ENCODE results near the gene MRPL19.

Gene MRPL19

DNA sequence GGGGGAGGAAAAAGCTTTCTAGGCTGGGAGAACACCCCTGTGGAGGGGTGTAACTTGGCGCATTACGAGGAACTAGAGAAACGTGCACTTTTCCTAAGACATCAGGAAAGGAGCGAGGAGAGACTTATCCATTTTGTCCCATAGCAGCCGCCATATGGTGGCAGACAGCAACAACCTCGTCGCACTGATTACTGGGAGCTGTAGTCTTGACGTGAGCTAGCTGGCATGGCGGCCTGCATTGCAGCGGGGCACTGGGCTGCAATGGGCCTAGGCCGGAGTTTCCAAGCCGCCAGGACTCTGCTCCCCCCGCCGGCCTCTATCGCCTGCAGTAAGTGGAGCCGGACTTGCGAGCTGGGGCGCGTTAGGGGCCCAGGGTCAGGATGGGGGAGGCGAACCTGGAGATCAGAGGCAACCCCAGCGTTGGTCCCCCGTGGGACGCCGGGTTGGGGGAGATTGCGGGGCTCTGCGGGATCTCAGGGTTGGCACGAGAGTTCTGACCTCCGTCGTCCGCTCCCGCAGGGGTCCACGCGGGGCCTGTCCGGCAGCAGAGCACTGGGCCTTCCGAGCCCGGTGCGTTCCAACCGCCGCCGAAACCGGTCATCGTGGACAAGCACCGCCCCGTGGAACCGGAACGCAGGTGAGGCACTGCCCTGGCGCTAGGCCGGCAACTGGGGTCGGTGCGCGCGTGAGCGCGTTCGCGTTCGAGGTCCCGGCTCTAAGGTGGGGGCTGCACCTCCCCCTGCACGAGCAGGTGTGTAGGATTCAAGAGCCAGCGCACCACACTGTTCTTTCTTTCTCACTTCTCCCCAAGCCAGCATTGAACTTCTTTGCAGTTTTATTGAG, at the start of gene MRPL19:
MRPL19 (plus strand) TSS at position 201 of the 843 bp plus-strand sequence; CDS start at position 226, 25 bp downstream.
- DNase-seq (ENCODE audit: low spot score): peak; percentile 88

DNA sequence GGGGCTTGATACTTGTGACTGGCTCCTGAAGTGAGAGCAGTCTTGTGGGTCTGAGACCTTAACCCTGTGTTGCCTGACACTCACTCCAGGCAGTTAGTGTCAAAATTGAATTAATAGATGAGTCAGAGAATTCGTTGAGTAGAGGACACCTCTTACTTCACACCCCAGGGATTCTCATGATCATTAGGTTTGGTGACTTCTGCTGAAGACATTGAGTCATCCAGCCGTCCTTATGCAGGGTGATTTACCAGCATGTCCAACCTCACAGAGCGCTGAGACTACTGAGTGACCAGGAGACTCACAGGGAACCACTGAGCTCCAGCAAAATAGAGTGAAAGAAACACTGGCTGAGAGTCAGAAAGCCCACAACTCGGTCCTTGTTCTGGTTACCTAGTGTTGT, 49.8 kb upstream of the MRPL19 start:
- no peak for DNase-seq (ENCODE audit: low spot score)

DNA sequence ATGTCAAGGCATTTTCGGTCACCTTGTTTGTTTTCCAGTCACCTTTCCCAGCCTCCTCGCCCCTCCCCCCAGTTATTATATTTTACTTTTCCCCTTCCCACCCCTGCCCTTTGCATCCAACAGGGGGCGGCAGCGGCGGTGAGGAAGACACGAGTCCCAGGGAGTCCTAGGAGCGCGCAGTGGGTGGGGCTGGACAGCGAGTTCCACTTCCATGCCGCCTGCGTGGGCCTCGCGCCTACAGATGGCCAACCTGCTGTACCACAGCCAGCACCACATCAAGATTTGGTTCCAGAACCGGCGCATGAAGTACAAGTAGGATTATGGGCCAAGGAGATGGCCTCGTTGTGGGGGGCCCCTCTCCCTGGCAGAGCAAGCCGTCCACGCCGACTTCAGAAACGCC, 48.6 kb upstream of the MRPL19 start:
- no peak for DNase-seq (ENCODE audit: low spot score)

DNA sequence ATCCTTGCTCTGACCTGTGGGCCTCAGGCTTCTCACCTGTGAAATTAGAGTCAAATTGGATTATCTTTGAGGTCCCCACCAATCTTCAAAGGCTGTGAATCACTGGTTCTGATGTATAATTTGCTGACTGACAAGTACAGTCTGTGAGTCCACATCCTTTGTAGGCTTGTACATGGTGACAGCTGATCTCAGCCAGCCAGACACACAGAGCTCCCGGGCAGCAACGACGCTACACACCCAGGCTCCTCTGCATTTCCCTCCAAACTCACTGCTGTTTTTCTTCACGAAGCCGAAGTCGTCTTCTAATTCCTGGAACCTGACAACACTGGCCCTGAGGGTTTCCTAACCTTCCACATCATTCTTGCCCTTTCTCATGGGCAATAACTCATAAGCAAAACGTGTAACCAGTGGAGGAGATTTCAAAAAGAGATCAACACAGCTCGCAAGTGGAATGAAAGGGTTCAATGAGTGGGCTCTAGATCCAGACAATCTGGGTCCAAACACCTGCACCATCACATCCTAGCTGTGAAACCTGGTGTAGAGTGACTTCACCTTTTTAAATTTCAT, 47.9 kb upstream of the MRPL19 start:
- DNase-seq (ENCODE audit: low spot score): no peak

DNA sequence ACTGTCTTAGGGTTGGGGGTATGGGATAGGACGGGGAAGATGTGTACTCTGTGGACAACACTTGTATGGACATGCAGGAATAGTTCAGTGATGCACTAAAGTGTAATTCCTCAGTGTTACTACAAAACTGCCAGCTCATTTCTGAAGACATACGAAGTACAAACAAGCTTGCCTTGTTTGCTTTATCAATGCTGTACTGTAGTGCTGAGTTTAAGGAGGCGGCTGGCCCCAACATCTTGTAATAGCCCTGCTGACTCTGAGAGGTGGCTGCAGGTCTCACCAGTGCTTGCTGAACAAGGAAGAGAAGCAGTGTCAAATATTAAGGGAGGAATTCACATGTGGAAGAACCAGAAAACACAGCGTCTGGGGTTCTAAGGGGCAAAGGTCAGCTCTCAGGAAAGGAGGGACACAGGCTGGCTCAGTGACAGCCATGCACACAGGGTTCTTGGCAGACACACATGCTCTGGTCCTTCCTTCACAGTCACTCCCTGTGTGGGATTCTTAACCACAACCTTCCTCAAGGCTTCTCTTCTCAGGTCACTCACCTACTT, 46.0 kb upstream of the MRPL19 start:
- no peak for DNase-seq (ENCODE audit: low spot score)

DNA sequence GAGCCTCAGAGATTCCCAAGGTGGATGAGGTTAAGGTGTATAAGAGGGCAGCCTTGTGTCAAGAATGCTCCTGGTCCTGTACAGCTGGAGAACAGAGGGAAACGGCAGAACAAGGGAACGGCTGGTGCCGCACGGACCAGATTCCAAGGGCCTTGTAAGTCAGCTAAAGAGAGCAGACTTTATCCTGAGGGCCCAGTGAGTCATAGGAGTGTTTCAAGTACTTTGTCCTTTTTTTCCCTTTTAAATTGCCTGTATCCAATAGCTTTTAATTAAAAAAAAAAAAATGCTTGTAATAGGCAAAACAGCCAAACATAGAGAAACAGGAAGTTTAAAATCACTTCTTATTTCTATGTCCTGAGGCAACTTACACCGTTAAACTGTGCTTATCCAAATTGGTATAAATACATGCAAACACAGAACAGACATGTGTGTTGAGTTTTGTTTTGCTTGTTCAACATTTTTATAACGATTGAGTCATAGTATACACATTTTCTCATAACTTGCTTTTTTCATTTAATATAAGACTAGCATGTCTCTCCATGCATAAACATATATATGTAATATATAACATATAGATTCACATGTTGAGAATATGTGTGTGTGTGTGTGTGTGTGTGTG, 43.8 kb upstream of the MRPL19 start:
- DNase-seq (ENCODE audit: low spot score): no peak

DNA sequence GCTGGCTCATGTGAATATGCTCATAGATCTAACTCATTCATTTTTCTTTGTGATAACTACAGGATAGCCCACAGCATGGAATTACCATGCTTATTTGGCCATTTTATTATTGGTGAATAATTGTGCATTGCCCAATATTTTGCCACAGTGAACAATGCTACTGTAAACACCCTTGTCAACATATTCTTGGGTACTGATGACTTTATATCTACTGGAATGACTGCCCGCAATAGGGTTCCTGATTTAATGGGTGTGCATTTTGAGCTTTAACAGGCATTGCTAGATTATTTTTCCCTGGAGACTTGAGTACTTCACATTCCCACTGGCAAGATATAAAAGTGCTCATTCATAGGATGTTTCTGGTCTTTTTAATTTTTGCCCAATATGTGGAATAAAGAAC, 43.1 kb upstream of the MRPL19 start:
- DNase-seq (ENCODE audit: low spot score): no peak

DNA sequence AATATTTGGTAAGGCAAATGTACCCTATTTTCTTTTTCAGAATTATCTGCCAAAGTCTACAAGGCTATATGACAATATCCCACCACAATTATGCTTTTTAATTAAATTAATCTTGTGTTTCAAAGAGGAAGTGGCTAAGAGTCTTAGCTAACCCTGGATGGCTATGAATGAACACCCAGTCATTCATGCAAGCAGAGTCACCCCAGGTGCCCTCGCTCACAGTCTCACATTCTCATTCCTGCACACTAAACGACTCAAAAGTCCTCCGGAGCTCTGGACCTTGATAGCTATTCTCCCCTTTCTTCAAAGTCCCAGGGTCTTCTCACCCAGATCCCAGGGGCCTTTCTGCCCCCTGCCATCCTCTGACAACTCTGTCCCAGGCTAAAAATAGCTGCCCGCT, 42.1 kb upstream of the MRPL19 start:
- no peak for DNase-seq (ENCODE audit: low spot score)

DNA sequence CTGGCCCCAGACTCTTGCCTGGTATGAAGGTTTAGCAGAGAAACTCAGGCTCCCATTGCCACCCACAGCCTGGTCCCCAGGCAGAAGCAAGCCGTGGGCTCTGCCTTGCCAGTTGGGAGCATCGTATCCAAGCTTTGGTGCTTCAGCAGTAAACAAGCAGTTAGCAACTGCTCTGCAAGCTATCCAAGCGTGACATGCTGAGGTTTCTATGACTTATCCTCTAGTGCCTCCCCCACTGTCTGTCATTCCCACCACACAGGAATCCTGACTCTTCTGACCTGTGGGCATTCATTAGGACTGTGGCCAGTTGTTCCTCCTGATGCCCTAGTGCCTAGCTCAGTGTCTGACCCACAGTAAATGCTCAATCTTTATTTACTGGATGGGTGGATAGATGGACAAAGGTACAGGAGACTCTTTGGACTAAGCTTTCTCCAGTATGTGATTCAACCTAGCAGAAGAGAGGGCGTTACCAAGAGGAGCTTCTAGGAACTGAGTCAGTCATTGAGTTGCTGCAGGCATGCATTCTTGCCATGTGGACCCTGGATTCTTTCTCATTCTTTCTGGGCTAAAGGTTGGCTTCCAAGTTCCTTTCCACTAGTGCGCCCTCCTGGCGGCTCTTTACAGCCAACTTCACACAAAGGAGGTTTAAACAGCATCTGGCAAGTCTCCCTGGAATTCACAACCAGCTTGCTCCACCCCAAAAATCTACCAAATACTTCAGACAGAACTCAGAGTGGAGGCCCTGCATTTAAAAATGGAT, 40.6 kb upstream of the MRPL19 start:
- DNase-seq (ENCODE audit: low spot score): no peak

DNA sequence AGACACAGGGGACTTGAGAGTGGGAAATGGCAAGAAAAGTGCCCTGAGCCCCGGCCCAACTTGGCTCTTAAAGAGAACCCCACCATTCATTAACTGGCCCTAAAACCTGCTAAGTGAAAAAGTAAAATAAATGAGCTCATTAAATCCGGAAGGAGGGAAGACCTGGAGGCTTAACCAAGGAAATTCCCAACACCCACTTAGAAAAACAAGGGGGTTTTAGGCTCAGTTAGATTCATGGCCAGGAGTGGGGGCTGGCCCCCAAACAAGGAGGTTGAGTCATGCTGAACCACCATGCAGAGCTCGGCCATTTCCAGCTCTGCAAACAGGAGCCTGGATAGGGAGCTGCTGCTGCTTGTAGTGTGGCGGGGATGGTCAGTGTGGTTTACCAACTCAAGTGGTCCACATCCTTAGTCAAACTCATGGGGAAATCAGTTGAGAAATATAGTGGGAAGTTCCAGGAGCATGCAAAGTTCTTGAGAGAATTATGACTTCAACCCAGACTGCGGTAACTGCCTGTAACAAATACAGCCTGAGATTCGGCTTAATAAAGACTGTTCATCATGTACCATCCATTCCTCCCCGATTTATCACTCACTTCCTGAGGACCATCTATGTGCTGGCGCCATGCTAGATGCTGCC, 39.7 kb upstream of the MRPL19 start:
- DNase-seq (ENCODE audit: low spot score): no peak

DNA sequence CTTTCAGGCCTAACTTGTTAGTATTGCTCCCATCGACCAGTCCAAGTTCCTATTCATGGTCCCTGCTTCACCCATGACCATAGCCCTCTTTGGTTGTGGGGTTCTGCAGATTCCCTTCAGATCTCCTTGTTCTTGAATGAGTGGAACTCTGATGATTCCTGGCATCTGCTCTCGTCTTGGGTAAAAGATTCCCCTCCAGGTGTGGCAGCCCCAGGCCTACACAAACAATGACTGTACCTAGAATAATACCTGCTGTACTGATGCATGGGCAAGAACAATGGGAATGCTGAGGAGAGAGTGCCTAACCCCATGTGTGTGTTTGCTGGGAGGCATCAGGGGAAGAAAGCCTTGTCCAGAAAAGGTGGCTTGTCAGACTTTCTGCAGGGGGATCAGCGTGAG, 39.2 kb upstream of the MRPL19 start:
- DNase-seq (ENCODE audit: low spot score): no peak

DNA sequence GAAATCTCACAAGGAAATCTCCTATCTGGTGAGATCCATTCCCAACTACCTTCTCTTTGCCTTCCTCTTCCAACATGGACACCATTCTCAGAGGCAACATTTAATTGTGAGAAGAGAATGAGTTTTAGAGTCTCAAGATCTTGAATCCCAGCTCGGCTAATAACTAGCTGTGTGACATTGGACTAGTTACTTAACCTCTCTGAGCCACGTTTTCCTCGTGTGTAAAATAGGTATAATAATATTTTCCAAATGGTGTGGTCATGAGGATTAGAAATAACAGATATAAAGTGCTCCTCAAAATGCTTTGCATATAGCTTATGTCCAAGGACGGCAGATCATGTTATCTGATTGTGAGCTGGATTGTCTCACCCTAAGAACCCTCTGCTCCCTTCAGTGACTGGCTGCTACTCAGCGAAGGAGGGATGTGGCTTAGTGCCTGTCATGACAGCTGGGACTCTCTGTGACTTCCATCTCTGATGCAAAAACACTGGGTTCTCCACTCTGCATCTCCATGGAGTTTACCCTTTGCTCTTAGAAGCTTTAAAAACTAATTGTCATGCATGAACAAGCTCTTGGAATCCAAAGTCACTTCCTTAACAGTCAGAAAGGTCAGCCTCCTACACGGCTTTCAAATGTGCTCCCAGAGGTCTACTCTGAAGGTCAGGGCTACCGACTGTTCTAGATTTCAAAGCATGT, 38.4 kb upstream of the MRPL19 start:
- no peak for DNase-seq (ENCODE audit: low spot score)

DNA sequence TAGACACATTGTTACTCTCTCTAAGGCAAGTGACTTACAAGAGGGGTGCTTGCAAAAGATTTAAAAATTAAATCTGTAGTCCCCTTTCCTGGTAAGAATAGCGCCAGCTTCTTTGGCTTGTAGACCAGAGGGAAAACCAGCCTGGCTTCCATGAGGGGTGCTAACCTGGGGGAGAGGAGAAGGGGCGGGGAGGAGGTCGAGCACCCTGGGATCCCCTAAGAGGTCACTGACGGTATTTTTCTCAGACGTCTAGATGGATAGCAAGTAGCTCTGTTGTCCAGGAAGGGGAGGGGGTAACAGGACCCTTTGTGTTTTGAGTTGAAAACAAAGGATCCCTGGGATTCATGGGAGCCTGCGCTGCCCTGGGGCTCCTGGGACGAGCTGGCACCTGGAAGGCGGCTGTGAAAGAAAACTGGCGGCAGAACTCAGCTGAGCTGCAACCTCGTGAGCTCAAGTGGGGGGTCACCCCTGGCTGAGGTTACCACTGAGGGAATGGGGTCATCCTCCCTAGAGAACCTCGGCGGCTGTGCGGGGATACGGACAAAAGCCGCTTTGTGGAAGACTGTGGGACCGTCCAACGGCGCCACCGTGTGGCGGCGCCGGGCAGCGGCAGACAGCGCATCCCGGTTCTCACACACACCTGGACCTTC, 37.8 kb upstream of the MRPL19 start:
- peak; percentile 78 for DNase-seq (ENCODE audit: low spot score)

DNA sequence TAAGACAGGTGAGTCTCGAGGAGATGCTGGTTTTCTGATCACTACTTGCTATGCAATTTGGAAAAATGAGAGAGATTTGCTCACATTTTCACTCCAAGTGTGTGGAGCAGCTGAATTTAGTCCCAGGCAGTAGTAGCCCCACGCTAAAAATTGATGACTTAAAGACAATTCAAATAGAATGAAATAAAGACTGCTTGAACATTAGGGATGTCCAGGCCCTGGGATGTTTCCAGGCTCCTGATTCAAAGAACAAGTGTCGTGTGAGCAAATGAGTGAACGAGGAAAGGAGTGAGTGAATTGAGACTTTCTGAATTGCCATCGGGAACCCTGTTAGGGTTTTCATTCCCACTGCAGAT, 37.3 kb upstream of the MRPL19 start:
- no peak for DNase-seq (ENCODE audit: low spot score)

DNA sequence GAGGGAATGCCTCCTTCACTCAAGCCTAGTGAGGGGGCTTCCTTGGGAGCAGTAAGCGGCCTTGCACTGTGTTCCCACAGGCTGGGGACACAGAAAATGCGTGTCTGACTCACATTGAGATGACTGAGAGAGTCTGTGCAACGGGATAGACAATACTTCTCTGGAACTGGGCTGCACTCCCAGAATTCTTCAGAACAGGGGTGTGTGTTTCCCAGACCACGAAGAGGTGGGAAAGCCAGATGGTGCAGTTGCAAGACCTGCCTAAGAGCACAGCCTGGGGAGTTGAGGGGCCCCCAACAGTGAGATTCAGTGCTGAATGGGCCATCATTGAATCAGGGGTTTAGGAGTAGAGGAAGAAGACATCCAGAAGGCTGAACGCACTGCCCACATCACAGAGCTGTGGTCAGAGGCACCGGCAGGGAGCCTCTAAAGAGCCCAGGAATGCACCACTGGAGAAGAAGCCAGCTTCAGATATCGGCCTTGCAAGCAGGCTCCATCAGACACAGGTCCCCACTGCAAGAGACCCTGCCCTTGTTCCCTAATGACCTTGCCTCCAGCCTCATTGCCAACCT, 36.6 kb upstream of the MRPL19 start:
- DNase-seq (ENCODE audit: low spot score): no peak

DNA sequence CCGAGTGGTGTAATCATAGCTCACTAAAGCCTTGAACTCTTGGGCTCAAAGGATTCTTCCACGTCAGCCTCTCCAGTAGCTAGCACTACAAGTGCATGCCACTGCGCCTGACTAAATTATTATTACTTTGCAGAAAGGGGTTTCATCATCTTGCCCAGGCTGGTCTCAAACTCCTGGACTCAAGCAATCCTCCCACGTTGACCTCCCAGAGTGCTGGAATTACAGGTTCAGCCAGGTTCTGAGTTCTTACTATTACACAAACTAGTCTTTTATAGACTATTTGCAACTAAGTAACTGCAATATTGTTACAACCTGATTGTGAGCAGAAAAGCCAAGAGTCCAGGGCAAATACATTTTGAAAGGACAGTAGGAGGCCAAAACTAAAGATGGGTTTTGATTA, 35.9 kb upstream of the MRPL19 start:
- DNase-seq (ENCODE audit: low spot score): no peak

DNA sequence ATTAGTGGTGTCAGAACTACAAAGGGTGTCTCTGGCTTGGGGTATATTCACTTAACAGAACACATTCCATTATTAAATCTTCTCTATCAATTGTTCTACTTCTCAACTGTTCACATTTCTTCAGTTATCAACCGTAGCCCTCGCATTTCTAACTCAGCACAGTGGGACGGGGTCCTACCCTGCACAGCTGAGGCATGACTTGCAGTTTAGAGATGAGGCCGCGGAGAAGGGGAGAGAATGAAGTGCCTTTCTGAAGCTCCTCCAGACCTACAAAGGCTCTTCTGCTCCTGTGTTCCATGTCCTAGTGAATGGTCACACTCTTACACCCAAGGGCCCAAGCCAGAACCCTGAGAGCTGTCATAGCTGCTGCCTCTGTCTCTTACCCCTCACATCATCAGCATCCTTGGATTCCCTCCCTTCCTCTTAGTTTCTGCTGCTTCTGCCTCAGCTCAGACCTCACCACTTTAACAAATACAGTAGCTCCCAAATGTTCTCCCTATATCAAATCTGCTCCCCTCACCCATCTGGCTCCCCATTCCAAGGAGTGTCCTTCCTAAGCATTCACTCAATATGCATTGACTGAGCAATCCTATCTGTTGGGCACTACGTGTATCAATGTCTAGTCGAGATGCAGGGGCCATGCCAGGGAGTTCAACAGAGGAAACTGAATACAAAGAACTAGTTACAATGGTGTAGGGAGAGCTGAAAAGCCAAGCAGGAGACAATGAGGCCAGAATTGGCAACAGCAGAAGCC, 34.3 kb upstream of the MRPL19 start:
- DNase-seq (ENCODE audit: low spot score): no peak

DNA sequence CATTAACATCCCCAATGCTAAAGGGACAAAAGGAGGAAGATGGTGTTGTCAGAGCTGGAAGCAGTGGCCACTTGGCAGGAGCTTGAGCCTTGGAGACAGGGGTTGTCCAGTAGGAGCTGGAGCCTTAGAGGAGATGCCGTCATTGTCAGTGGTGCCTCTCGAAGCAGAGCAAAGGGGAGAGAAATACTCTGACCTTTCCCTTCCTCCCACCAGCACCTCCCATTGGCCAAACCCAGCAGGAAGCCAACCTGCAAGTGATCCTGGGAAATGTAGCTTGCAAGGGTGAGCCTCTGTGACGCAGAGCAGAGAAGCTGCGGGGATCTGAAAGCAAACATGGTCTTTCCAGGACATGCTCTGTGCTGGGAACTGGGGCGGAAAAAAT, 33.7 kb upstream of the MRPL19 start:
- DNase-seq (ENCODE audit: low spot score): no peak

DNA sequence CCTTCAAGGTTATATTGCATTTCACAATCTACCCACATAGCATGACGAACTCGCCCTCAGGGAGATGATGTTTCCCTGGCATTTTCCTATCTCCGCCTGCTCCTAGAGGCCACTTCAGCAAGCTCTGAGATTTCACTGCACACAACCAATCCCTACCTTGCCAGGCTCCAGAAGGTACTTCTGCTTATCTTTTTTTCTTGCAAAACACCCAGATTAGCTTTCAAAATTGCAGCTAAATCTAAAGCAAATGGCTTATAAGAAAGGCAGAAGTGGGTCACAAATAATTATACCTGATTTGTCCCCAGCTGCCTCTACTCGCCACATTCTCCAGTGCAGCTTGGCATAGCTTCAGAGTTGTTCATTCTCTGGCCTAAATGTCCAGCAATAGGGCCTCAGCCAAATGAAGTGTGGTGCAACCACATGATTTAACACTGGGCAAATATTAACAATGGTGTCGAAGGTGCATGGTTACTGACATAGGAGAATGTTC, 32.4 kb upstream of the MRPL19 start:
- no peak for DNase-seq (ENCODE audit: low spot score)

DNA sequence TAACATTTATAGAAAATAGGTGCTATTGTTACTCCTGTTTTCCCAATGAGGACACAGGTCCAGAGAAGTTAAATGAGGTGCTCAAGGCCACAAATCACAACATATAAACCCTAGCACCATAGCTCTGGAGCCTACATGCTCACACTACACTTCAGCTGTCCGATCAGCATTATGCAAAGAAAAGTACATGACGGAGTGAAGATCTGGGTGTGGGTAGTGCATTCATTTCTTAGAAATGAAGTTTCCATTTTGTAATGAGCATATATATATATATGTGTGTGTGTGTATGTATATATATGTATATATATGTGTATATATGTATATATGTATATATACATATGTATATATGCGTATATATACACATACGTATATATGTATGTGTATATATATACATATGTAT, 30.2 kb upstream of the MRPL19 start:
- DNase-seq (ENCODE audit: low spot score): no peak
